GM10266 (cell line): ENCODE measurements around the gene MEGF11.

ENCODE experiments used
- DNase-seq: peaks from one replicate; pipeline ENCODE4 v3.0.0; 2012; ENCODE audit errors: extremely low spot score
- TF ChIP-seq, protein P1 (sequence below): IDR thresholded peaks from 2 replicates; pipeline ENCODE4 v1.5.1; 2012; ENCODE audit warnings: mild to moderate bottlenecking, low read depth; ENCODE audit not compliant: control insufficient read depth, insufficient read depth; ENCODE audit errors: missing control alignments

Gene MEGF11

DNA sequence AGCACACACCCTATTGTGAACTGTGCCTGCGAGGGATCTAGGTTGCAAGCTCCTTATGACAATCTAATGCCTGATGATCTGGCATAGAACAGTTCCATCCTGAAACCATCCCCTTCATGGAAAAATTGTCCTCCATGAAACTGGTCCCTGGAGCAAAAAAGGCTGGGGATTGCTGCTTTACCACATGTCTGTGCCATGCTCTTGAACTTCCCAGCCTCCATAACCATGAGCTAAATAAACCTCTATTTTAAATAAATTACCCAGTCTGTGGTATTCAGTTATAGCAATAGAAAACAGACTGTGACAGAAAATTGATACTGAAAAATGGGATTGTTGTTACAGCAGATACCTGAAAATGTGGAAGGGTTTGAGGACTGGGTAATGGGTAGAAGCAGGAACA is 221.5 kb downstream of the MEGF11 start:
- DNase-seq, result no peak
- TF ChIP-seq, protein P1, sequence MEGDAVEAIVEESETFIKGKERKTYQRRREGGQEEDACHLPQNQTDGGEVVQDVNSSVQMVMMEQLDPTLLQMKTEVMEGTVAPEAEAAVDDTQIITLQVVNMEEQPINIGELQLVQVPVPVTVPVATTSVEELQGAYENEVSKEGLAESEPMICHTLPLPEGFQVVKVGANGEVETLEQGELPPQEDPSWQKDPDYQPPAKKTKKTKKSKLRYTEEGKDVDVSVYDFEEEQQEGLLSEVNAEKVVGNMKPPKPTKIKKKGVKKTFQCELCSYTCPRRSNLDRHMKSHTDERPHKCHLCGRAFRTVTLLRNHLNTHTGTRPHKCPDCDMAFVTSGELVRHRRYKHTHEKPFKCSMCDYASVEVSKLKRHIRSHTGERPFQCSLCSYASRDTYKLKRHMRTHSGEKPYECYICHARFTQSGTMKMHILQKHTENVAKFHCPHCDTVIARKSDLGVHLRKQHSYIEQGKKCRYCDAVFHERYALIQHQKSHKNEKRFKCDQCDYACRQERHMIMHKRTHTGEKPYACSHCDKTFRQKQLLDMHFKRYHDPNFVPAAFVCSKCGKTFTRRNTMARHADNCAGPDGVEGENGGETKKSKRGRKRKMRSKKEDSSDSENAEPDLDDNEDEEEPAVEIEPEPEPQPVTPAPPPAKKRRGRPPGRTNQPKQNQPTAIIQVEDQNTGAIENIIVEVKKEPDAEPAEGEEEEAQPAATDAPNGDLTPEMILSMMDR, result no peak

GRCh38 chr15:66030650-66031049 is 222.9 kb downstream of the MEGF11 start:
- TF ChIP-seq, protein P1, result no peak
- no peak for DNase-seq

DNA sequence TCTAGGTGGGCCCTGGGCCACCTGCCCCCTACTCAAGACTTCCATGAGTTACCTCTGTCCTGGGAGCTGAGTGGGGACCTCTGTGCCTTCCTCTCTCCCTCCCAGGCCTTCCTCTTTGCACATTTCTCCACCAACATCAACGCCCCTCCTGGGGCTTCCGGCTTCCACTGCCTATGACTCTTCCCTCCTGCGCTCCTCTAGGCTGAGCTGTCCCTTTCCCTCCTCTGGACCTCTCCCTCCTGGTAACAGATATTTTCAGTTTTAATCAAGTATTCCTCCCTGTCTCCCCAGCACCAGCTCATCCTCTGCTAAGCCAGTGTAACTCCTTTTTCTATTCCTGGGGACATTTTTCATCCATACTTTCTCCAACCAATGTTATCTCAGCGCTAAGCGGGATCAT is 223.9 kb downstream of the MEGF11 start:
- TF ChIP-seq, protein P1, result no peak
- DNase-seq, result no peak

- TF ChIP-seq, protein P1, result no peak
- DNase-seq, result no peak
Measured at GRCh38 chr15:66027268-66027805, 226.2 kb downstream of the MEGF11 start.

DNA sequence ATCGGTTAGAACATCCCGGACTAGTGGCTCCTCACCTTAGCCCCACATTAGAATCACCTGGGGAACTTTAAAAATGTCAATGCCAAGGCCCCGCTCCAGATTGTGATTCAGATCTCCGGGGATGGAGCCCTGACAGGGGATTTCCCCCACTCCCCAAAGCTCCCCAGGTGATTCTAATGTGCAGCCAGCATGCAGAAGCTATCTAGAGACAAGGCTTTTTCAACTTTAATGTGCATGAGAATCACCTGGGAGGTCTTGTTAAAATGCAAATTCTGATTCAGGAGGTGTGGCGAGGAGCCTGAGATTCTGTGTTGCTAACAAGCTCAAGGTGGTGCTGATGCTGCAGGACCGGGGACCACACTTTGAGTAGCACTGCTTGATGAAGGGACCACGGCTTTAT is 227.6 kb downstream of the MEGF11 start:
- DNase-seq, result no peak
- TF ChIP-seq, protein P1, result no peak

- DNase-seq, result no peak
- TF ChIP-seq, protein P1, result no peak
Measured at GRCh38 chr15:66025015-66025452, 228.5 kb downstream of the MEGF11 start.

- TF ChIP-seq, protein P1, result no peak
Measured at GRCh38 chr15:66024116-66024515, 229.4 kb downstream of the MEGF11 start.

More at GRCh38 chr15:66024116-66024515, 229.4 kb downstream of the MEGF11 start:
- DNase-seq, result no peak
